ENCODE results near the gene PDHB.

PDHB gene

GRCh38 chr3:58394339-58394738, 39.3 kb downstream of the PDHB start:
- DNase-seq = no peak

GRCh38 chr3:58392181-58392580, 41.5 kb downstream of the PDHB start:
- no peak for DNase-seq

GRCh38 chr3:58391156-58391865, 42.3 kb downstream of the PDHB start:
- DNase-seq = no peak

- DNase-seq = no peak
Measured at GRCh38 chr3:58388550-58389091, 45.0 kb downstream of the PDHB start.

DNA sequence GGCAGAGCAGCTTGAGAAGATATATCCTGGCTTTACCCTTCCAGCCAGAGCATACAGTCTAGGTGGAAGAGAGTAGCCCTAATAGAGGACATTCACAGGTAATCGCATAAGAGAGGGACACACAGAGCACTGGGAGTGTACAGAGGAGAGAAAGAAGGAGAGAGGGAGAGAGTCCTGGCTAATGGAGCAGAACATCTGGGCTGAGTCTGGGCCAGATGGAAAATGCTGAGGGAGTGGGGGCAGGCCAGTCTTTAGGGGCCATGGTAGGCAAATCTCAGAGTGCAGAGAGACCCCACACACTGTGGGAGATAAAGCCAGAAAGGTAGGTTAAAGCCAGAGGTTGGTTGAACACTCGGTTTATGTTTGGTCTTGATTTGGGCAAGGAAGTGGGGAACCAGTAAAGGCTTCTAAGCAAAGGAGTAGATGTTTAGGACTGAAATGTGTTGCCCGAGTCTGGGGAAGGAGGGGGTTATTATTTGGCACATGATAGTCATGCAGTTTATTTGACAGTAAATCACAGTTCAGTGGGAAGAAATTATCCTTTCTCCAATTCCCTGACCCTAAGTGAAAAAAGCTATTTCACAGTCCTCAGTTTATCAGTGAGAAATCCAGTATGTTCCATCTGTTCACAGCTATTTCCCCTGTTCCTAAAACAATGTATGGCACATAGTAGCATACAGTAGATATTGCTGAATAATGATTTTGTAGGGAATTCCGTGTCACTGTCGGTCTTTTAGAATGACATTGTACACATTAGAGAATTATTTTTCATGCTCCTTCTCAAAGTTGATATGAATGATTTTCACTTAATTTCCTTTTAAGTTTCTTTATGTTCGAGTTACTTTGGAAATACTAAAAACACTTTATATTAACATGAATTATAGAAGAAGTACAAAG, 45.7 kb downstream of the PDHB start:
- DNase-seq = no peak

DNA sequence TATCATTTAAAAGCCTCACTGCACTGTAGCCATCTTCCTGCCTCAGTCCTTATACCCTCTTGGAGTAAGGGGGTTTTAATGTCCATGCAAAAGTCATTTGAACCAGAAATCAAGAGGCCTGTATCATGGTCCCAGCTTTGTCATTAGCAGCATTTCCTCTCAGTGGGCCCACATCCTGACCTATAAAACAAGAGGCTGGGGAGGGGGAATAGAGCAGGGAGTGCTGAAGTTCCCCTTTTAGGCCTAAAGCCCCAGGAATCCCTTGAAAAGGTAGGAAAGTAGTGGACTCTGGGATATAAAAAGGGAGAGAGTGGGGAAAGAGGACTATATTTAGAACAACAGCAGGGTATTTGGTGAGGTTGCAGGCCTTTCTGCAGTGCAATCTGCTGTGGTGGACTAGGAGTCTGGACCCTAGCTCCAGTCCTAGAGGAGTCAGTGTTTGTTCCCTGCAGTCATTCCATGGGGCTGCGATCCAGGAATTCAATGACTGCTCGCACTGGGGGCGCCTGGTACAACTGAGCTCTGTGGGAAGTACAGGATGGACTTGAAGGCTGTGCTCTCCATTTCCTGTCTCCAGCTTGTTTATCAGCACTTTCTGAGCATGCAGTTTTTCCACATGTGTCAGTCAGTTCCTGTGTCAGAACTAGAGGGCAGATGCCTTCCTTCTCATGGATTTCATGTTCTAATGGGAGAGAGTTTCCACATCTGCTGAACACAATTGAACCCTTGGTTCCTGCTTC, 46.8 kb downstream of the PDHB start:
- DNase-seq = no peak

DNA sequence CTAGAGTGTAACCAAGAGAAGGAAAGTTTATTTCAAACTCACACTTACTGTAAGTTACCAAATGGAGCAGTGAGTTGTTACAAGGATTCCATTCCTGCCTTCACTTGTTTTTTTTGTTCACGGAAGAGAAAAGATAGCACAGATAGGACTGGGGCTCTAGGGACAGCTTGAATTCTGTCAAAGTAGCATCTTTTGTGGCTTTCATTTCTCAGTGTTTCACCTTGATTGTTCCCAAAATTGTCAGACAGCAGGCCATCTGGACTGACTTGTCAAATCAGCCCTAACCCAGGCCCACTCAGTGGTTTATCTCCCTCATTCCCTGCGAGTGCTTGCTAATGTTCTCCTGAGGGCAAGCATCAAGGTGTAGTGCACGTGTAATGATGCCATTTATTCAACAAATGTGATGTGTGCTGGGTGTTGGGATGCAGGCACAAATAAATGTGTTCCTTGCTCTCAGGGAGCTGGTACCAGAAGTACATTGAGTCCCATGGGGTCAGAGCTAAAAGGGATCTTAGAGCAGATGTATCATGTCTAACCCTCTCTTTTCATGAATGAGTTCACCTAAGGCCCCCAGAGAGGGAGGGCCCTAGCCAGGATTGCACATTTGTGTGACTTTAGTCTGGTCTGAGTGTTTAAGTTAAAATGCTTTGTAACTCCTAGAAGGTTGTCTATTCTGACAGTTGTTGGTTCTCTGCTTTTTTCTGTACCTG, 49.1 kb downstream of the PDHB start:
- no peak for DNase-seq

- DNase-seq = no peak
Measured at GRCh38 chr3:58383904-58384303, 49.7 kb downstream of the PDHB start.

- no peak for DNase-seq
Measured at GRCh38 chr3:58383476-58383875, 50.2 kb downstream of the PDHB start.

- DNase-seq = no peak
Measured at GRCh38 chr3:58379351-58380073, 54.1 kb downstream of the PDHB start.

DNA sequence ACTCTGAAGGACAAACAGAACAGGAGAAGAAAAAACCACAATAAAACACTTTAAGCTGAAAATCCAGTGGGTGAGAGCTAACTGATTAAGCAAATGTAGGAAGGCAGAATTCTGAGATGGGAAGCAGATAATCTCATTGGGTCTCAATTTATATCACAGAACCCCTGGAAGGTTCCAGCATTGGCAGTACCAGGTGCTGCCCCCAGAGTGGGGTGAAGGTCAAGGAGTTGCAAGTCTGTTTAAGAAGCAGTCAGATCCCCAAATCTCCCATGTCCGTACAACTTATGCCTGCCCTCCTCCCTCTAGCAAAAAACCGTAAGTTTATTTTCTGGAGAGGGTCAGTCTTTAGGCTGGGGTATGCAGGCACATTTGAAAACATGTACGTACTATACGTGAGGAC, 55.9 kb downstream of the PDHB start:
- DNase-seq = no peak

Data from stimulated activated CD4-positive, alpha-beta T cell treated with anti-CD3 and anti-CD28 coated beads, Interleukin-1b, Interleukin-23, amount 100 ng/mL, for 48 hours (primary cell).